Liver (tissue), 3 donors: ENCODE measurements around the gene U2AF2.

Experiments
- CTCF ChIP-seq: fragments of 150-350 bp; IDR thresholded peaks from 2 replicates; pipeline ENCODE4 v1.5.1; 2017; ENCODE audit warnings: improper control_type of control experiment, low read depth, low read length; ENCODE audit not compliant: missing input control
- HNF4G ChIP-seq: IDR thresholded peaks from 2 replicates; pipeline ENCODE4 v1.6.1; 2016; ENCODE audit warnings: antibody characterized with exemption
- SP1 ChIP-seq: IDR thresholded peaks from 2 replicates; pipeline ENCODE4 v1.6.1; 2018; ENCODE audit warnings: antibody characterized with exemption, mild to moderate bottlenecking
- donor health status: healthy.
- donor health status: healthy.

DNA sequence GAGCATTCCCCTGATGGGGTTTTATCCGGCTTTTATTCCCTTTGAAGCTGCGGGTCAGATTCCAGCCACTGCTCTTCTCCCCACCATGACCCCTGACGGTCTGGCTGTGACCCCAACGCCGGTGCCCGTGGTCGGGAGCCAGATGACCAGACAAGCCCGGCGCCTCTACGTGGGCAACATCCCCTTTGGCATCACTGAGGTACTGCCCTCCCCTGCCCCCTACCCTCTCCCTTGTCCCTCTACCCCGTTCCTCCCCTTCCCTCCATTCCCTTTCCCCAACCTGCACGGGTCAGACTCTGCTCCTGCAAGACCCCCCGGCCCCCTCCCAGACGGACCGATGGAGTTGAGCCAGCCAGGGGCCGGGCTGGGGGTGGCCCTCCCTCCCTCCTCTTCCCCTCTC is 6.2 kb downstream of the U2AF2 start:
- TF ChIP-seq SP1 (no peak), CTCF (no peak), HNF4G (no peak)
